Measurements from ENCODE around the gene LMF2. TPM values are rescaled to one million over a fixed set of nuclear protein-coding genes. Genes with fewer than 3 reads are reported as not detected.
A peak's percentile ranks its signal among the peaks of the same experiment; 100 is the strongest.

Gene LMF2
- total RNA-seq, 1 experiment from 2014 or later: 54.2 TPM

DNA sequence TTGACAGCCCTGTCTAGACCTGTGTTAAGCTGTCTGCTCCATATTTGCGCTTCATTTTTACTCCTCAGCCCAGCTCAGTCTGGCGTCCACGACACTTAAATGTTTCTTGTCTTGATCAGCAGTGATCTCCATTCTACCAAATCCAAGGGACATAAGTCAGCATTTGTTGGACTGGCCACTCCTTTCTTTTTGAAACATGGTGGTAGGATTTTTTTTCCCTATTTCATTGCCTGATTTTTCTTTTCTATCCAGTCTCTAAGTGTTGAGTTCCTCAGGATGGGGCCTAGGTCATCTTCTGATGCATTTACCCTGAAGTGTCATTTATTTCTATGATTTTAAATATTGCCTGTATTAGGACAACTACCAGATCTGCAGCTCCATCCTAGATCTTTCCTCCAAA is 1.4 kb upstream of the LMF2 start:
- BruUV-seq (replicated peaks): TSS peak; percentile 92
- peak overlapping the region; percentile 73 for H3K27ac ChIP-seq (ENCODE audit: low read length)
- no peaks in the 10 kb centered on the region for H3K27me3 ChIP-seq (ENCODE audit: control insufficient read depth, insufficient read depth, low read length)
- no peak for ATAC-seq
- TF ChIP-seq POLR2AphosphoS5 (IDR thresholded peaks at IDR 0.05; ENCODE audit: low read depth, low read length) (no peak), SIN3A (IDR thresholded peaks at IDR 0.05; ENCODE audit: borderline replicate concordance, insufficient read depth, low read depth, low read length) (no peak), TCF7L2 (IDR thresholded peaks at IDR 0.05; ENCODE audit: low read depth, low read length) (no peak)
- TF ChIP-seq, protein P1, sequence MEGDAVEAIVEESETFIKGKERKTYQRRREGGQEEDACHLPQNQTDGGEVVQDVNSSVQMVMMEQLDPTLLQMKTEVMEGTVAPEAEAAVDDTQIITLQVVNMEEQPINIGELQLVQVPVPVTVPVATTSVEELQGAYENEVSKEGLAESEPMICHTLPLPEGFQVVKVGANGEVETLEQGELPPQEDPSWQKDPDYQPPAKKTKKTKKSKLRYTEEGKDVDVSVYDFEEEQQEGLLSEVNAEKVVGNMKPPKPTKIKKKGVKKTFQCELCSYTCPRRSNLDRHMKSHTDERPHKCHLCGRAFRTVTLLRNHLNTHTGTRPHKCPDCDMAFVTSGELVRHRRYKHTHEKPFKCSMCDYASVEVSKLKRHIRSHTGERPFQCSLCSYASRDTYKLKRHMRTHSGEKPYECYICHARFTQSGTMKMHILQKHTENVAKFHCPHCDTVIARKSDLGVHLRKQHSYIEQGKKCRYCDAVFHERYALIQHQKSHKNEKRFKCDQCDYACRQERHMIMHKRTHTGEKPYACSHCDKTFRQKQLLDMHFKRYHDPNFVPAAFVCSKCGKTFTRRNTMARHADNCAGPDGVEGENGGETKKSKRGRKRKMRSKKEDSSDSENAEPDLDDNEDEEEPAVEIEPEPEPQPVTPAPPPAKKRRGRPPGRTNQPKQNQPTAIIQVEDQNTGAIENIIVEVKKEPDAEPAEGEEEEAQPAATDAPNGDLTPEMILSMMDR (IDR thresholded peaks at IDR 0.05): no peak
- TF ChIP-seq, protein P2, sequence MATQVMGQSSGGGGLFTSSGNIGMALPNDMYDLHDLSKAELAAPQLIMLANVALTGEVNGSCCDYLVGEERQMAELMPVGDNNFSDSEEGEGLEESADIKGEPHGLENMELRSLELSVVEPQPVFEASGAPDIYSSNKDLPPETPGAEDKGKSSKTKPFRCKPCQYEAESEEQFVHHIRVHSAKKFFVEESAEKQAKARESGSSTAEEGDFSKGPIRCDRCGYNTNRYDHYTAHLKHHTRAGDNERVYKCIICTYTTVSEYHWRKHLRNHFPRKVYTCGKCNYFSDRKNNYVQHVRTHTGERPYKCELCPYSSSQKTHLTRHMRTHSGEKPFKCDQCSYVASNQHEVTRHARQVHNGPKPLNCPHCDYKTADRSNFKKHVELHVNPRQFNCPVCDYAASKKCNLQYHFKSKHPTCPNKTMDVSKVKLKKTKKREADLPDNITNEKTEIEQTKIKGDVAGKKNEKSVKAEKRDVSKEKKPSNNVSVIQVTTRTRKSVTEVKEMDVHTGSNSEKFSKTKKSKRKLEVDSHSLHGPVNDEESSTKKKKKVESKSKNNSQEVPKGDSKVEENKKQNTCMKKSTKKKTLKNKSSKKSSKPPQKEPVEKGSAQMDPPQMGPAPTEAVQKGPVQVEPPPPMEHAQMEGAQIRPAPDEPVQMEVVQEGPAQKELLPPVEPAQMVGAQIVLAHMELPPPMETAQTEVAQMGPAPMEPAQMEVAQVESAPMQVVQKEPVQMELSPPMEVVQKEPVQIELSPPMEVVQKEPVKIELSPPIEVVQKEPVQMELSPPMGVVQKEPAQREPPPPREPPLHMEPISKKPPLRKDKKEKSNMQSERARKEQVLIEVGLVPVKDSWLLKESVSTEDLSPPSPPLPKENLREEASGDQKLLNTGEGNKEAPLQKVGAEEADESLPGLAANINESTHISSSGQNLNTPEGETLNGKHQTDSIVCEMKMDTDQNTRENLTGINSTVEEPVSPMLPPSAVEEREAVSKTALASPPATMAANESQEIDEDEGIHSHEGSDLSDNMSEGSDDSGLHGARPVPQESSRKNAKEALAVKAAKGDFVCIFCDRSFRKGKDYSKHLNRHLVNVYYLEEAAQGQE (IDR thresholded peaks at IDR 0.05; ENCODE audit: insufficient read depth in 1 of 2, low read depth in 2 of 2, low read length in 1 of 2): no peak
- peaks cover 4% of the 10 kb centered on the region for H3K36me3 ChIP-seq (ENCODE audit: control insufficient read depth, insufficient read depth, low read length)
- no peaks in the 10 kb centered on the region for H3K9me3 ChIP-seq (ENCODE audit: control insufficient read depth, insufficient read depth, low read depth, low read length)
- H3K4me3 ChIP-seq (ENCODE audit: low read depth in 2 of 2, low read length in 2 of 2): peak overlapping the region; percentile 59 to 69
- POLR2A ChIA-PET: interaction anchor here (0.6 kb wide), 1 partner anchor 52 kb away, joined by 5 read pairs; no protein-coding TSS in a partner anchor
- intact Hi-C loops (cut with micrococcal nuclease; ENCODE audit: unreplicated experiment) (no loop called here), in situ Hi-C loops (cut with HindIII; ENCODE audit: low pct_unique_long_range_greater_than_20kb, low sequenced_read_pairs) (no loop called here)
- DNase-seq (ENCODE audit: low read depth, low spot score): no peak
- H3K4me1 ChIP-seq (ENCODE audit: control insufficient read depth, insufficient read depth, low read length): peaks cover 5% of the 10 kb centered on the region
- CTCF ChIA-PET: interaction anchor here (1.4 kb wide), 1 partner anchor 17 kb away, joined by 10 read pairs; the partner anchor contains the start of gene SCO2

DNA sequence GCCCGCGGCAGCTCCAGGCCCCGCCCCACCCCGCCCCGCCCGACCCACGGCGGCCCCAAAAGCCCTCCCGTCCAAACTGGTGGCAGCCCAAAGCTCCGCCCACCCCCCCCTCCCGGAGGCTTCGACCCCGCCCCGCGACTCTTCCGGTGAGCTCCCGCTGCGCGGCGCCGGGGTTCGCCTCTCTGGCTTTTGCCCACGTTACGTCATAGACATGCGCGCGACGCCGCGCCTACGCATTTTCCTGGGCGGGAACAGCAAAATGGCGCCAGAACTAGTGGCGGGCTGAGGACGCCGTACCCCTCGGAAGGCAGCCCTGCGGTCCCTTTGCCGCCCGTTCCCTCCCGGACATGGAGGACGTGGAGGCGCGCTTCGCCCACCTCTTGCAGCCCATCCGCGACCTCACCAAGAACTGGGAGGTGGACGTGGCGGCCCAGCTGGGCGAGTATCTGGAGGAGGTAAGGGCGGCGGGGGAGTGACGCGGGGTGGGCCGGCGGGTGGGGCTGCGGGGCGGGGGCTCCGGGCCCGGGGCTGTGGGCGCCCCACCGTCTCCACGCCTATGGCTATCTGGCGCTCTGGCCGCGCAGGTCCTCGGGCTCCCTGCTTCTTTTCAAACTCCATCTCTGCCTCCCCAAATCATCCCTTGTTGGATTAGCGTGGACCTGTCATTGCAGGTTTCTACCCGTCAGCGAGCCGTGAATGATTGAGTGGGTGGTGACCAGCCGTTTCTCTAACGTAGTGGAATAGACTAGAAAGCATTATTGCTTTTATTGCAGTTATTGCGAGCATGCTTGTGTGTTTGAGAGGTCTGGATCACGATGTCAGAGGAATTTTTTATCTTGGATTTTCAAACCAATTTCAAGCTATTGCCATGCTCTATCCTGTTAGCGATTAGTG is 736 bp upstream of the LMF2 start, which contains the start of gene NCAPH2:
Gene NCAPH2 (plus strand): TSS at position 234 of the 894 bp plus-strand sequence. CDS start 114 bp downstream, at position 348.
- CTCF ChIA-PET: interaction anchor here (0.6 to 1.4 kb wide), 3 partner anchors 17 to 266 kb away, joined by 4 to 10 read pairs (median 6); partner anchors contain the start of gene SCO2
- in situ Hi-C loops (cut with HindIII; ENCODE audit: low pct_unique_long_range_greater_than_20kb, low sequenced_read_pairs): no loop called here

More for the DNA sequence above, 736 bp upstream of the LMF2 start, which contains the start of gene NCAPH2:
- DNase-seq (ENCODE audit: low read depth, low spot score) (no peak), ATAC-seq (peak; percentile 82)
- POLR2A ChIA-PET: interaction anchor here (0.6 to 0.7 kb wide), 4 partner anchors 15 to 53 kb away, joined by 3 to 6 read pairs (median 4); no protein-coding TSS in a partner anchor
- H3K9me3 ChIP-seq (ENCODE audit: control insufficient read depth, insufficient read depth, low read depth, low read length): no peaks in the 10 kb centered on the region
- peaks cover 4% of the 10 kb centered on the region for H3K36me3 ChIP-seq (ENCODE audit: control insufficient read depth, insufficient read depth, low read length)
- H3K4me3 ChIP-seq (ENCODE audit: low read depth in 2 of 2, low read length in 2 of 2): peak within 1 kb of the TSS; percentile 85 to 91
- no peaks in the 10 kb centered on the region for H3K27me3 ChIP-seq (ENCODE audit: control insufficient read depth, insufficient read depth, low read length)
- peaks cover 5% of the 10 kb centered on the region for H3K4me1 ChIP-seq (ENCODE audit: control insufficient read depth, insufficient read depth, low read length)
- TF ChIP-seq TCF7L2 (IDR thresholded peaks at IDR 0.05; ENCODE audit: low read depth, low read length) (no peak), POLR2AphosphoS5 (IDR thresholded peaks at IDR 0.05; ENCODE audit: low read depth, low read length) (peak; percentile 61; the same call in 1 of the 2 replicates)
- TF ChIP-seq, protein P2 (IDR thresholded peaks at IDR 0.05; ENCODE audit: insufficient read depth in 1 of 2, low read depth in 2 of 2, low read length in 1 of 2): 0 out of 4 replicates have a peak, but pooled peaks of 1 of the 2 experiments have one; percentile 25
- BruUV-seq (replicated peaks): no TSS peak
- intact Hi-C loops (cut with micrococcal nuclease; ENCODE audit: unreplicated experiment): no loop called here
- H3K27ac ChIP-seq (ENCODE audit: low read length): peak within 1 kb of the TSS; percentile 87
